ENCODE data around the gene MAP3K15.

MAP3K15 gene

DNA sequence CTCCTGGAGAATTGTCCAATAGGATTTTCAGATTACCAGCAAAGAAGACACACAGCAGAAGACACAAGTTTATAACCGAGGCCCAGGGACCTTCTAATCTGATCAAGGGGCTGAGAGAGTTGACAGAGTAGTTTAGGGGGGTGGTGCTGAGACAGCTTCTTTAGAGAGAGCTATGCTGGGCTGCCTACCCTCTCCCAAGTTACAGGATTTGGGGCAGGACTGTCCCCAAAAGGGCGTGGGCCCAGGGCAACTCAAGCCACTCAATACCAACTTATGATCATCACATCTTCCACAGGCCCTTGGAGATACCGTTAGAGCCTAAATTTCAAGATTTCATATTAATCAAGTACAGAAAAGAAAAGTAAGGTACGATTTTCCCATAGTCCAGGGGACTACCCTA lies 128.6 kb downstream of the MAP3K15 start:
- Histone ChIP-seq H3K27ac (no peak overlapping the region), H2AFZ (no peak overlapping the region), H3K36me3 (ENCODE audit: control insufficient read depth, insufficient read depth, low read length) (no peaks in the 10 kb centered on the region), H3K9ac (no peak overlapping the region), H3K79me2 (no peaks in the 10 kb centered on the region), H3K4me1 (no peaks in the 10 kb centered on the region), H3K4me2 (ENCODE audit: low read length) (no peak overlapping the region), H3K27me3 (ENCODE audit: control insufficient read depth, insufficient read depth, low read length) (no peaks in the 10 kb centered on the region), H3K9me3 (ENCODE audit: control insufficient read depth, low read length) (no peaks in the 10 kb centered on the region), H3K4me3 (ENCODE audit: low read depth, low read length) (no peak overlapping the region)
- TF ChIP-seq, protein P1, sequence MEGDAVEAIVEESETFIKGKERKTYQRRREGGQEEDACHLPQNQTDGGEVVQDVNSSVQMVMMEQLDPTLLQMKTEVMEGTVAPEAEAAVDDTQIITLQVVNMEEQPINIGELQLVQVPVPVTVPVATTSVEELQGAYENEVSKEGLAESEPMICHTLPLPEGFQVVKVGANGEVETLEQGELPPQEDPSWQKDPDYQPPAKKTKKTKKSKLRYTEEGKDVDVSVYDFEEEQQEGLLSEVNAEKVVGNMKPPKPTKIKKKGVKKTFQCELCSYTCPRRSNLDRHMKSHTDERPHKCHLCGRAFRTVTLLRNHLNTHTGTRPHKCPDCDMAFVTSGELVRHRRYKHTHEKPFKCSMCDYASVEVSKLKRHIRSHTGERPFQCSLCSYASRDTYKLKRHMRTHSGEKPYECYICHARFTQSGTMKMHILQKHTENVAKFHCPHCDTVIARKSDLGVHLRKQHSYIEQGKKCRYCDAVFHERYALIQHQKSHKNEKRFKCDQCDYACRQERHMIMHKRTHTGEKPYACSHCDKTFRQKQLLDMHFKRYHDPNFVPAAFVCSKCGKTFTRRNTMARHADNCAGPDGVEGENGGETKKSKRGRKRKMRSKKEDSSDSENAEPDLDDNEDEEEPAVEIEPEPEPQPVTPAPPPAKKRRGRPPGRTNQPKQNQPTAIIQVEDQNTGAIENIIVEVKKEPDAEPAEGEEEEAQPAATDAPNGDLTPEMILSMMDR (IDR thresholded peaks at IDR 0.05): no peak

DNA sequence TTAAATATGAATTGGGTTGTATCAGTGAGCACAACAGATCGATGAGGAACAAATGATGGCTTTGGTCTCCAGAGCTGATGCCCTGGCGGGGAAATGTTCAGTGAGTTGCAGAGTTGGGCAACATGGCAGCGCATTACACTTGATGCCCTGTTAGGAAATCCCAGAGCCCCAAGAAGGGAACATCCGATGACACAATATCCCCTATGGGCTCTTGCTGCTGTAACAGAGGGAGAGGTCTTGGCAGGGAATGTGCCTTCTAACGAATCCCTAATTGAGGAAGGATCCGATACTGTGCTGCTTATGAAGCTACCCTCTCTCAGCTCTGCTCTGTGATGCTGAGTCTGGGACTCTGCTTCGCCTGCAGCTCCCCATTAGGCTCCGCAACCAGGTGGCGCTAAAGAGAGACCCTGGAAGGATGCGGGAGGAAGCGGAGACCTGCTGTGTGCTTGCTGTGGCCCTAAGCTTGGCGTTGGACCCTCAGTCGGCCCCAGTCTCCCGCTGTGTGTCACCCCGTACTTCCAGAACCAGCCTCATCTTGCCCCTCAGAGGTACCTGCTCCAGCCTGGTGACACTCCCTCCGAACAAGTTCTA lies 132.7 kb downstream of the MAP3K15 start:
- Histone ChIP-seq H3K4me1 (no peaks in the 10 kb centered on the region), H3K4me2 (ENCODE audit: low read length) (no peak overlapping the region), H3K9ac (no peak overlapping the region), H3K27ac (no peak overlapping the region), H2AFZ (no peak overlapping the region), H3K4me3 (ENCODE audit: low read depth, low read length) (no peak overlapping the region), H3K36me3 (ENCODE audit: control insufficient read depth, insufficient read depth, low read length) (no peaks in the 10 kb centered on the region), H3K9me3 (ENCODE audit: control insufficient read depth, low read length) (no peaks in the 10 kb centered on the region), H3K79me2 (no peaks in the 10 kb centered on the region), H3K27me3 (ENCODE audit: control insufficient read depth, insufficient read depth, low read length) (no peaks in the 10 kb centered on the region)
- TF ChIP-seq, protein P1 (IDR thresholded peaks at IDR 0.05): no peak

DNA sequence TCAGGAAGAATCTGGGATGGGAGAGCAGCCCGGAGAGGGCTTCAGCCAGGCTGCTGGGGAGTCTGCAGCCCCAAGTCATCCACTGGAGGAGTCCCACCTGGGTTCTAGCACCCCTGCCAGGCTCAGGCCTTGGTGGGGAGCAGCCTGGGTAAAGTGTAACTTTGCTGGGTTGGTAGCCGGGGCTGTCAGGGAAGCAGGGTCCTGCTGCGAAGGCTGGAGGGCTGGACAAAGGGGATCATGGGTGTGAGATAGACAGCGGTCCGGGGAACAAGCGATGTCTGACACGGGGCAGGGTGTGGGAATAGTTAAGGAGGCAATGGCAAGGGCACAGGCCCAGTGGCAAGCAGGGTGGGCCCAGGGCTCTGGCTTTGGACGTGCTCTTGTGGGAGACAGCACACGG lies 134.0 kb downstream of the MAP3K15 start:
- H3K79me2 ChIP-seq: no peaks in the 10 kb centered on the region
- no peaks in the 10 kb centered on the region for H3K9me3 ChIP-seq (ENCODE audit: control insufficient read depth, low read length)
- no peaks in the 10 kb centered on the region for H3K36me3 ChIP-seq (ENCODE audit: control insufficient read depth, insufficient read depth, low read length)
- TF ChIP-seq, protein P1 (IDR thresholded peaks at IDR 0.05): no peak
- no peak overlapping the region for H2AFZ ChIP-seq
- no peak overlapping the region for H3K9ac ChIP-seq
- no peaks in the 10 kb centered on the region for H3K4me1 ChIP-seq
- H3K4me2 ChIP-seq (ENCODE audit: low read length): no peak overlapping the region
- no peak overlapping the region for H3K4me3 ChIP-seq (ENCODE audit: low read depth, low read length)
- H3K27ac ChIP-seq: no peak overlapping the region
- no peaks in the 10 kb centered on the region for H3K27me3 ChIP-seq (ENCODE audit: control insufficient read depth, insufficient read depth, low read length)

DNA sequence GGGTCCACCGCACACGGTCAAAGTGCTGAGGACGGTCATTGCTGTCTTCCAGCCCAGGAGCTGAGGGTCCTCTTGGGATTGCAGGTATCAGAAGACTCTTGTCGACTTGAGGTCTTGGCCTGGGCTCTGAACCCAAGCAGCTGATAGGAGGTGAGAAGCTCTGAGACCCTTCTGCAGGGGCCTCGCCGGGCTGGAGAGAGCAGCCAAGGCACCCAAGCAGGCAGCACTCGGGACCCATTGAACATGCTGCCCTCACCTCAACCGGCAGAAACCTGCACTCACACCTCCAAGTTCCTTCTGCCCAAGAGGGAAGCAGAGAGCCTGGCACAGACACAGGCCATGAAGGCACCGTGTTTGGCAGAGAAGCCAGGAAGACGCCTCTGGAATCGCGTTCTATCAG lies 137.5 kb downstream of the MAP3K15 start:
- H3K4me2 ChIP-seq (ENCODE audit: low read length): no peak overlapping the region
- no peak overlapping the region for H3K9ac ChIP-seq
- H3K79me2 ChIP-seq: no peaks in the 10 kb centered on the region
- no peak overlapping the region for H3K27ac ChIP-seq
- no peaks in the 10 kb centered on the region for H3K4me1 ChIP-seq
- no peaks in the 10 kb centered on the region for H3K27me3 ChIP-seq (ENCODE audit: control insufficient read depth, insufficient read depth, low read length)
- H3K9me3 ChIP-seq (ENCODE audit: control insufficient read depth, low read length): no peaks in the 10 kb centered on the region
- TF ChIP-seq, protein P1 (IDR thresholded peaks at IDR 0.05): no peak
- H3K36me3 ChIP-seq (ENCODE audit: control insufficient read depth, insufficient read depth, low read length): no peaks in the 10 kb centered on the region
- no peak overlapping the region for H2AFZ ChIP-seq
- no peak overlapping the region for H3K4me3 ChIP-seq (ENCODE audit: low read depth, low read length)

DNA sequence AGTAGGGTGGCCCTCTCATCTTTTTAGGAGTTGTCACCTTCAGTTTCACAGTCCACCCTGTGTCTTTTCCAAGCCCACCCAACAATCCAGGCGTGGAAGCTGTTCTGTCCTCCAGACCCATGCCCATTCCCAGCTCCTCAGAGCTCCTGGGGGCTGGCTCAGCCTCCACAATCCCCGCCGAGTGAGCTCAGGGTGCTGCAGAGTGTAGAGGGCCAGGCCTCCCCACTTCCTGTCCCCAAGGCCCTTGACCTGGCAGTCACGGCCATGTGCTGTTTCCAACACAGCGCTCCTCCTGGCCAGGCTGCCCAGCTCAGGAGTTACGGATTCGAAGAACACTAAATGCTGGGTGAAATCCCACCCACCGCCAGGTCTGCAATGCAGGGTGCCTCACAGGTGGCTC lies 139.8 kb downstream of the MAP3K15 start:
- Histone ChIP-seq H3K4me3 (ENCODE audit: low read depth, low read length) (no peak overlapping the region), H3K4me2 (ENCODE audit: low read length) (no peak overlapping the region), H3K79me2 (no peaks in the 10 kb centered on the region), H3K36me3 (ENCODE audit: control insufficient read depth, insufficient read depth, low read length) (no peaks in the 10 kb centered on the region), H3K9ac (no peak overlapping the region), H3K27ac (no peak overlapping the region), H3K9me3 (ENCODE audit: control insufficient read depth, low read length) (no peaks in the 10 kb centered on the region), H2AFZ (no peak overlapping the region), H3K4me1 (no peaks in the 10 kb centered on the region), H3K27me3 (ENCODE audit: control insufficient read depth, insufficient read depth, low read length) (no peaks in the 10 kb centered on the region)
- TF ChIP-seq, protein P1 (IDR thresholded peaks at IDR 0.05): no peak

Measured in parathyroid adenoma (tissue), 2 donors.